GM12875 (cell line): ENCODE data around the gene ZNF814.
A peak's percentile ranks its signal among the peaks of the same experiment; 100 is the strongest.

Experiments
- H3K4me3 ChIP-seq: one replicate; pipeline ENCODE4 v1.5.1; 2011; ENCODE audit warnings: low read depth, low read length, control low read depth
- CTCF ChIP-seq: IDR thresholded peaks from 2 replicates; pipeline ENCODE4 v1.5.1; 2011; ENCODE audit warnings: low read depth, mild to moderate bottlenecking, control low read depth, inconsistent platforms, low read length, moderate library complexity, borderline replicate concordance; ENCODE audit not compliant: insufficient read depth

The ZNF814 gene

GRCh38 chr19:57888560-57889231 lies at the start of gene ZNF814:
Gene ZNF814, minus strand, starts transcription at chr19:57889037. Its CDS starts 235 bp downstream, at chr19:57888802.
- peak within 1 kb of the TSS; percentile 98 for H3K4me3 ChIP-seq
- no peak for TF ChIP-seq CTCF

- no peak for TF ChIP-seq CTCF
- no peak overlapping the region for H3K4me3 ChIP-seq
These were observed 46.9 kb upstream of the ZNF814 start for GRCh38 chr19:57935731-57936130.

- peak within 1 kb of the TSS; percentile 51 for H3K4me3 ChIP-seq
These were observed 46.2 kb upstream of the ZNF814 start, which contains the start of gene ZNF418 for GRCh38 chr19:57934820-57935665. Gene ZNF418, minus strand, starts transcription at chr19:57935402. Its CDS starts 1,580 bp downstream, at chr19:57933822.

GRCh38 chr19:57927587-57927986 lies 38.8 kb upstream of the ZNF814 start:
- no peak for TF ChIP-seq CTCF
- H3K4me3 ChIP-seq: no peak overlapping the region

More at GRCh38 chr19:57934820-57935665, 46.2 kb upstream of the ZNF814 start, which contains the start of gene ZNF418:
- no peak for TF ChIP-seq CTCF

GRCh38 chr19:57916168-57916995 lies 27.5 kb upstream of the ZNF814 start, which contains the start of gene ZNF417:
Gene ZNF417, minus strand, starts transcription at chr19:57916592. Its CDS starts 181 bp downstream, at chr19:57916411.
- peak within 1 kb of the TSS; percentile 73 for H3K4me3 ChIP-seq
- TF ChIP-seq CTCF: peak; percentile 34; the same call in 1 of the 2 replicates

GRCh38 chr19:57914531-57914930 lies 25.7 kb upstream of the ZNF814 start:
- H3K4me3 ChIP-seq: no peak overlapping the region
- TF ChIP-seq CTCF: no peak
